ENCODE measurements around the gene WNT2.
"Not testable (repeated sequence)": the region's sequence is repeated elsewhere in the genome, so short reads cannot be mapped to it uniquely, and the experiment has no call there.

Gene WNT2

DNA sequence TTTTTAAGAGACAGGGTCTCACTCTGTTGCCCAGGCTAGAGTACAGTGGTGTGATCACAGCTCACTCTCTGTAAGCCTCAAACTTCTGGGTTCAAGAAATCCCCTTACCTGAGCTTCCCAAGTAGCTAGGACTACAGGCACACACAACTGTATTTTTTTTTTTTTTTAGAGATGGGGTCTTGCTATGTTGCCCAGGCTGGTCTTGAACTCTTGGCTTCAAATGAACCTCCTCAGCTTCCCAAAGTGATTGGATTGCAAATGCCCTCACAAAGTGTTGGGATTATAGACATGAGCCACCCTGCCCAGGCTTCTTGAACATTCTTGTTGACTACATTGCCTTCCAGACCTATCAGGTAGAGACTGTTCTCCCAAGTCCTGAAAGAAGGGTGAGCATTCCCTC, 72.6 kb downstream of the WNT2 start:
- TF ChIP-seq PKNOX1 (IDR thresholded peaks at IDR 0.05) = no peak
- no peak for TF ChIP-seq ZNF384 (IDR thresholded peaks at IDR 0.05)
- TF ChIP-seq BHLHE40 (IDR thresholded peaks at IDR 0.05; ENCODE audit: borderline replicate concordance) = no peak
- no peak for TF ChIP-seq ELF4 (IDR thresholded peaks at IDR 0.05)
- TF ChIP-seq FOXK2 (IDR thresholded peaks at IDR 0.05) = no peak
- TF ChIP-seq SUZ12 (IDR thresholded peaks at IDR 0.05) = no peak
- no peak for TF ChIP-seq LEF1 (IDR thresholded peaks at IDR 0.05; ENCODE audit: borderline replicate concordance)
- no peak for DNase-seq (ENCODE audit: extremely low spot score)
- POLR2A ChIA-PET = no interaction called here
- CTCF ChIA-PET = no interaction called here

GRCh38 chr7:117249696-117250095, 73.2 kb downstream of the WNT2 start:
- CTCF ChIA-PET = no interaction called here
- DNase-seq (ENCODE audit: extremely low spot score) = no peak
- TF ChIP-seq ARNT (IDR thresholded peaks at IDR 0.05) (no peak), LEF1 (IDR thresholded peaks at IDR 0.05; ENCODE audit: borderline replicate concordance) (no peak), PKNOX1 (IDR thresholded peaks at IDR 0.05) (no peak), FOXA1 (IDR thresholded peaks at IDR 0.05) (no peak), ELF4 (IDR thresholded peaks at IDR 0.05) (no peak), NFRKB (IDR thresholded peaks at IDR 0.05) (no peak), ZNF384 (IDR thresholded peaks at IDR 0.05) (no peak), FOXM1 (IDR thresholded peaks at IDR 0.05; ENCODE audit: borderline replicate concordance) (no peak), CTBP1 (IDR thresholded peaks at IDR 0.05; ENCODE audit: borderline replicate concordance) (no peak), HDGF (IDR thresholded peaks at IDR 0.05; ENCODE audit: borderline replicate concordance) (no peak), SP1 (IDR thresholded peaks at IDR 0.05) (no peak), BHLHE40 (IDR thresholded peaks at IDR 0.05; ENCODE audit: borderline replicate concordance) (no peak), FOXK2 (IDR thresholded peaks at IDR 0.05) (no peak), SUZ12 (IDR thresholded peaks at IDR 0.05) (no peak), L3MBTL2 (conservative IDR thresholded peaks at IDR 0.05) (no peak)
- POLR2A ChIA-PET = no interaction called here

DNA sequence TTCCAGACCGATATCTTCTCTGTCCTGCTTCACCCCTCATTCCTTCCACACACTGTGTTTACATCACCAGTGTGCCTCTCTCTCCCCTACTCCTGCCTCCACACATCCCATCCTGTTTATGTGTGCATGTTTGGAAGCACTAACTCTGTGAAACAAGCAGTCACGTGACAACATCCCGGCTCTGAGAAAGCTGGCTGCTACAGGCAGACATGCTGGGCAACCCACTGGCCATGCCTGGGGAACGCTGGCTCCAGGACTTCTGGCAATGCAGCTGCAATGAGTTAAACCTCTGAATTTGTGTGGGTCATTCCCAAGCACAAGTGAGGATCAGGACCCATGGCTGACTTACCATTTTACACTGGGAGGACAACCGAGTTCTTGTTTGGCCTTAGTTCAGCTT, 74.0 kb downstream of the WNT2 start:
- TF ChIP-seq CTBP1 (IDR thresholded peaks at IDR 0.05; ENCODE audit: borderline replicate concordance) (no peak), TARDBP (IDR thresholded peaks at IDR 0.05) (no peak), LEF1 (IDR thresholded peaks at IDR 0.05; ENCODE audit: borderline replicate concordance) (no peak), NFRKB (IDR thresholded peaks at IDR 0.05) (no peak), HDGF (IDR thresholded peaks at IDR 0.05; ENCODE audit: borderline replicate concordance) (no peak), SUZ12 (IDR thresholded peaks at IDR 0.05) (no peak), FOXK2 (IDR thresholded peaks at IDR 0.05) (no peak)
- CTCF ChIA-PET = no interaction called here
- no peak for DNase-seq (ENCODE audit: extremely low spot score)
- POLR2A ChIA-PET = no interaction called here

- DNase-seq (ENCODE audit: extremely low spot score) = no peak
- ChIA-PET CTCF (no interaction called here), POLR2A (no interaction called here)
- no peak for TF ChIP-seq CTBP1 (IDR thresholded peaks at IDR 0.05; ENCODE audit: borderline replicate concordance)
- no peak for TF ChIP-seq NFRKB (IDR thresholded peaks at IDR 0.05)
- no peak for TF ChIP-seq ZNF384 (IDR thresholded peaks at IDR 0.05)
Measured at GRCh38 chr7:117247809-117248208, 75.0 kb downstream of the WNT2 start.

GRCh38 chr7:117245703-117246102, 77.2 kb downstream of the WNT2 start:
- CTCF ChIA-PET; POLR2A ChIA-PET; DNase-seq (ENCODE audit: extremely low spot score): not testable (repeated sequence)

DNA sequence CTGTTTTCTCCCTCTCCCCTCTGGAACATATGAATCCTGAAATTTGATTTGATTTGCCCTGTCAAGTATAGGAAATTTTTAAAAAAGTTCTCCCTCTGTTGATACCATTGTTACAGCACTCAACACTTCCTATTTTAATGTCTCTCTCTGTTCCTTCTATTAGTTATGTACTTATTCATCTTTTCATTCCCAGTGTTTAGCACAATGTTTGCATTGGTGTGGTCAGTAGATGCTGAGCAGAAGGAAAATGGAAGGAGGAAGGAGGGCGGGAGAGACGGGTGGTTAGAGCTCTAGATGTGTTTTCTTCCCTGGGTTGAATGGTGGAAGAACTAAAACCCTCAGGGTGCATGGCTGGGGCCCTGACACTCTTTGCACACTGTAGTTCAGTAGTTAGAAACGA, 79.5 kb downstream of the WNT2 start:
- no peak for TF ChIP-seq SUZ12 (IDR thresholded peaks at IDR 0.05)
- POLR2A ChIA-PET = no interaction called here
- no peak for DNase-seq (ENCODE audit: extremely low spot score)
- CTCF ChIA-PET = interaction anchor here (0.7 kb wide), 1 partner anchor 15 kb away, joined by 3 read pairs; no protein-coding TSS in a partner anchor

DNA sequence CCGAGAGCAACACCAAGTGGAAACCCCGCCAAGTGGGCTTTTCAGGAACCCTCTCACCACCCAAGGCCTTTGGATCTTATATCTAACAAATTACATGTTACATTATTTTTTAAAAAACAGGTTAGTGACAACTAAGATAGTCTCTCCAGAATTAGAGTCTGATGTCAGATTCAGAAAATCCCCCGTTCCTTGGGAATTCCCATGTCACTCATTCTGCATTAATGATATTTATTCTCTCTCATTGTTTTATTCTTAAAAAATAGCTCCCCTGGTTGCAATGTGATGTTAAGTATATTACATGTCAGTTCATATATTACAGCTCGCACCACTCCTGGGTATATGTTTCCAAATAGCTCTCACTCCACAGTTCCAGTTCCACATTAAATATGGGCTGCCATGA, 81.8 kb downstream of the WNT2 start:
- TF ChIP-seq SUZ12 (IDR thresholded peaks at IDR 0.05) (no peak), ZNF384 (IDR thresholded peaks at IDR 0.05) (no peak), BHLHE40 (IDR thresholded peaks at IDR 0.05; ENCODE audit: borderline replicate concordance) (no peak), ELF4 (IDR thresholded peaks at IDR 0.05) (no peak)
- ChIA-PET CTCF (no interaction called here), POLR2A (no interaction called here)
- DNase-seq (ENCODE audit: extremely low spot score) = no peak

DNA sequence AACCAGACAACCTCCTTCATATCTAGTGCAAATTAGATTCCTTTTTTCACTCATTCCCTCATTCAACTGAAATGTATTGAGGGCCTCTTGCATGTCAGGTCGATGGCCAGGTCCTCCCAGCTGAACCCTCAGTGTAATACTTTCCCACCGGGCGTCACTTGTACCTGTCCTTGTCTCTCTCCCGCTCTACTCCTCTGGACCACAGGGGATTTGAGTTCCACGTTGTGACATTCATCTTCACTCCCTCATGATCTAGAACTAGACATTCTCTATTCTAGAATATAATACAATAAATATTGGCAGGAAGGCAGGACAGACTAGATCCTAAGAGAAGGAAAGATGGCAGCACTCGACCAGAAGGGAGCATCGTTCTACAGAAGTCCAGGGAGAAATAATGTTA, 83.9 kb downstream of the WNT2 start:
- no peak for TF ChIP-seq NFRKB (IDR thresholded peaks at IDR 0.05)
- no peak for TF ChIP-seq SUZ12 (IDR thresholded peaks at IDR 0.05)
- no peak for TF ChIP-seq ARNT (IDR thresholded peaks at IDR 0.05)
- TF ChIP-seq FOXK2 (IDR thresholded peaks at IDR 0.05) = no peak
- no peak for TF ChIP-seq HDGF (IDR thresholded peaks at IDR 0.05; ENCODE audit: borderline replicate concordance)
- no peak for TF ChIP-seq SP1 (IDR thresholded peaks at IDR 0.05)
- TF ChIP-seq PKNOX1 (IDR thresholded peaks at IDR 0.05) = no peak
- TF ChIP-seq L3MBTL2 (conservative IDR thresholded peaks at IDR 0.05) = no peak
- DNase-seq (ENCODE audit: extremely low spot score) = no peak
- ChIA-PET POLR2A (no interaction called here), CTCF (no interaction called here)

Measured in HEK293T (cell line).